Inferior parietal cortex (tissue), 1 donor: ENCODE measurements around the gene MRGPRF.

Source experiments
- DNase-seq: peaks from one replicate; pipeline ENCODE4 v3.0.0-alpha.2; 2016; ENCODE audit errors: extremely low spot score

The MRGPRF gene

DNA sequence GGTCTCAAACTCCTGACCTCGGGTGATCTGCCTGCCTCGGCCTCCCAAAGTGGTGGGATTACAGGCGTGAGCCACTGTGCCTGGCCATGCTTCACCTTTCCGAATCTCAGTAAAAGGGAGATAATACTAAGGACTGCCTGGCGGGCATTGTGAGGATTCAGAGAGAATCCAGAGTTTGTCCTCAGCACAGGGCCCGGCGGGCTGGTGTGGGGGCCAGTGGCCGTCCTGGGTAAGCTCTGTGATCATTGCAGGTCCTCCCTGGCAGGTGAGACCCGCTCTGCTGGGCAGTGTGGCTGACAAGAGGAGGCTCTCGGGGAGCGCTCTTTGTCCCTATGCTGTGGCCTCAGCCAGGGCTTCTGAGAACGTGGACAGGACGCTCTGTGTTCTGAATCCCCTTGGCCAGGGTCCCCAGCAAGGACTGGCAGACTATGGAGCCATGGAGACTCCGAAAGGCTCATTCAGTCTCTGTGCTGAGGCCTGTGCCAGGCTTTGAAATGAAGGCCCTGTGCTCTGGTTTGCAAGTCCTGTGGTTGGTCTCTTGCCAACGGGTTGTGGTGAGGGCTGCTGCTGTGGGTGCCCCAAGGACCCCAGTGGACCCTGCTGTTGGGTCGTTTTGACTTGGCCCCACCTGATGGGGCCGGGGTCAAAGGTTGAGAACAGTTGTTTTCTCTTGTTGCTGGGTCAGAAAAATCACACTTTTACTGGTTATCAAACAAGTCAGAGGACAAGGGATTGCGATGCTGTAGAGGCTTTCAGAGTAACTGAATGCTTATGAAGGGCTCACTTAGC is 37.7 kb upstream of the MRGPRF start:
- DNase-seq = no peak

DNA sequence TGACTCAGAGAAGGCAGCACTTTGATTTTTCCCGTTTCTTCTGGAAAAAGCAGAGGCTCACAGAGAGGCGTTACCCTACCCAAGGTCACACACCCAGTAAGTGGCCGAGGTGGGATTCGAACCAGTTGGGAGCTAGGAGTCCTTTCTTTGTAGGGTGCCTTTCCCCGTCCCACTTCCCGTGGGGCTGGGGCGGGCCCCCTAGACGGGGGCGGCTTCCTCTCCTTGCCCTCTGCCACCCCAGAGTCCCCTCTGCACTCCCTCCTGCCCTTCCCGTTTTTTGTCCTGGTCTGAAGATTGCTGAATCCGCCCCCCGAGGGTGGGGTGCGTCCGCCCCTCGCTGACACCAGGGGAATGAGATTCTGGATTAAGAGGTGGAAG is 36.4 kb upstream of the MRGPRF start:
- DNase-seq = no peak

DNA sequence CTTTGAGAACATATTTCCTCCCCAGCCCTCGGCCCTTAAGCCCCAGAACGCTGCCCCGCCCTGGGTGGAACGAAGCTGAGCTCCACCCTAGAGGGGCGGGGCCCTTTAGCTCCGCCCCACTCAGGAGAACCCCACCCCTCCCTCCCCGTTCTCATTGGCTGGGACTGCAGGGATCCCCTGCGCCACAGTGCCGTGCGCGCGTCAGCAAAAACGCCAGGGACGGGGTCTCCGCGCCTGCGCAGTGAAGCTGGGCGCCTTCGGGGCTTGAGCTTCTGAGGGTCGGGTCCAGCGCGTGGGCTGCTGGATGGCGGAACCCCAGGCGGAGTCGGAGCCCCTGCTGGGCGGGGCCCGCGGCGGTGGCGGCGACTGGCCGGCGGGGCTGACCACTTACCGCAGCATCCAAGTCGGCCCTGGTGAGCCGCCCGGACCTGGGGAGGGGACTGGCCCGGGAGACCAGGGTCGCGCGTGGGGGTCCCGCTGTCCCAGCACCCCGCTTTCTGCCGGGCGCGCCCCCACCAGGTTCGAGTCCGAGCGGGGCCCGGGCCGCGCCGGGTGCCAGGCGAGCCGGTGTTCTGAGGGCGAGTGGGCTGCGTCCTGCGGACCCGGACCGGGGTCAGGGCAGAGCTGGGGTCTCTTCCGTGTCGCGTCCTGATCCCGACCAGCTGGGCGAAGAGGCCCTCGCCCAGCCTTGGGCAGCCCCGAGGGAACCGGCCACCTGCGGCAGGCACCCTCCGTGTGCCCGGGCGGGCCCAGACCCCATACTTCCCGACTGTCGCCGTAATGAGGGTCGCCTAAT is 35.8 kb upstream of the MRGPRF start, which contains the start of gene TPCN2:
TPCN2 (plus strand) TSS at position 239 of the 796 bp plus-strand sequence; CDS start at position 305, 66 bp downstream.
- DNase-seq = peak; percentile 92

DNA sequence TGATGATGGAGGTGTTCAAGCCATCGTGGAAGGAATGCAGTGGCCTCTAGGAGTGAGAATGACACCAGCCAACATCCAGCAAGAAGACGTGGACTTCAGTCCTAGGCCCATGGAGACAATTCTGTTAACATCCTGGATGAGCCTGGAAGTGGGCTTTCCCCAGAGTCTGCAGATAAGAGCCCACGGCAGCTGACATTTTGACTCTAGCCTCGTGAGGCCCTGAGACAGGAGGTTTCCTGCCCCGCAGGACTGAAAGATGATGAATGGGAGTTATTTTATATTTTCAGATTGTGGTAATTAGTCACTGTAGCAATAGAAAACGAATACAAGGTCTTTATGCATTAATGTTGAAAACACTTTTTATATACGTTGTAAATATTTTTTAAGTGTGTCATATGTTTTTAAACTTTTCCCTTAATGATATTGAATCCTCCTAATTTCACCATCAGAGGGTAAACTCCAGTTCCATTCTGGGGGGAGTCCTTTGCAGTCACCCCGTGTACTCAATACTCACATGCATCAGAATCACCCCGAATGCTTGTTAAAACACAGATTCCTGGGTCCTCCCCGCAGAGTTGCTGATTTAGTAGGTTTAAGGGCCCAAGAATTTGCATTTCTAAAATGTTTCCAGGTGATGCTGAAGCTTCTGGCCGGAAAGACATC is 35.1 kb upstream of the MRGPRF start:
- no peak for DNase-seq

DNA sequence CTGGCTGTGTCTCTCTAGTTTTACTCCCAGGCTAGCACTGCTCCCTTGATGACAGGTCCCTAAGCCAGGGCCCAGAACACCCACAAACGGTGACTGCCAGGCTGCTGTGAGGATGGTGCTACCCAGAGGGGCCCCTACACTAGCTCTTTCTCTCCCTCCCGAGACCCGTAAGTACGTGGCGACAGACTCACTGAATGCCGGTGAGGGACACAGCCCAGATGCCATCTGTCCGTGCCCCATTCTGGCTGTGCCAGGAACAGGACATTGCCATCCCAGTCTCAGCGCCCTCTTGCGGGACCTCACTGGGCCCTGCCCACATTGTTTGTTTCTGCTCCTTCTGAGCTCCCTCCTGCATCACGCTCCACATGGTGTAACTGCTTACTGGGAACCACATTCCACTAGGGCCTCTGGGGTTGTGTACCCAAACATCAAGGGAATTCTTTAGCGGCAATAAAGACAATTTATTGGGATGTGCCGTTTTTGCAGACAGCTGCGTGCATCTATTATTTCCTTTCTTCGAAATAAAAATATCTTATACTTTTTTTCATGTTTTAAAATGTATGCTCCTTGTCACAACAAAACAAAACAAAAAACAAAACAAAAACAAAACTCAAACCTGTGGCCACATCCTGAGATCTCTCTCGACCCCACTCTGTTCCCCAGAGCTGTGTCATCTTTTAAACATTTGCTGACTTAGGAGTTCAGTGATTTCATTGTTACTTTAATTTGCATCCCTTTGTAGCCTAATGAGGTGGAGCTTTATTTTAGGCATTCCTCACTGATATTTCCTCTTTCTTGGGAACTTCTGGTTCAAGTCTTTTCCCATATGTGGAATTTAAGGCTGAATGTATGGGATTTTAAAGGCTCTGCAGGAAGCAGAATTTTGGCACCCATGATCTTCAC is 31.3 kb upstream of the MRGPRF start:
- DNase-seq = peak; percentile 69

DNA sequence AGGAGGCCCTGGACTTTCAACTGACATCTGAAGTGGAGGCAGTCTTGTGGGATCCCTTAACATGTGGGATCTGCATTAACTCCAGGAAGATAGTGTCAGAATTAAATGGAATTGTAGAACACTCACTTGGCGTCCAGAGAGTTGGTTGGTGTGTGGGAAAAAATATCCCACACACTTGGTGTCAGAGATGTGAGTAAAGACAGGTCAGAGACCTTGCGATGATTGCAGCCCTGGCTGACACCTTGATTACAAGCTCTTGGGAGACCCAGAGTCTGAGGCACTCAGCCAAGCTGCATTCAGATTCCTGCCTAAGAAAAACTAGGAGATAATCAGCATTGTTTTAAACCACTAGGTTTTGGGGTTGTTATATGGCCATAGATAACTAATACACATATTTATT is 28.5 kb upstream of the MRGPRF start:
- DNase-seq = no peak

DNA sequence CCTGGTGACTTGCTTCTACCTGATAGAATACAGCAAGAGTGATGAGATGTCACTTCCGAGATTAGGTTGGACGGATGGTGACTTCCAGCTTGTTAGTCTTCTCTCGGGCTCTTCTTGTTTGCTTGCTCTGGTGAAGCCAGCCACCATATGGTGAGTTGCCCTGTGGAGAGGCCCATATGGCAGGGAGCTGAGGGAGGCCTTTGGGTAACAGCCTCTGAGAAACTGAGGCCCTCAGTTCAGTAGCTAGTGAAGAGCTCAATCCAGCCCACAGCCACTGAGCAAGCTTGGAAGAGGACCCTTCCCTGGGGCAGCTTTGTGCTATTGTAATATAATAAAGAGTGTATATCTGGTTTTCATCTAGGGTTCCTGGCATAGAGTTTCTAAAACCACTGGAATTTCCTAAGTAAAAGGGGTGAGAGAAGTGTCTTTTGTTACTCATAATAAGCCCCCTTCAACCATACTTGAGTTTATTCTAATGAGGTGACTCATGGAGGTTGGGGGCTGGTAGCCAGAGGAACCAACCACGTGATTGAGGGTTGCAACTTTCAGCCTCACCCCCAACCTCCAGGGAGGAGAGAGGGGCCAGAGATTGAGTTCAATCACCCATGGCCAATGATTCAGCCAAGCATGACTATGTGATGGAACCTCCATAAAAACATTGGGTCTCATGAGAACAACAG is 27.7 kb upstream of the MRGPRF start:
- DNase-seq = no peak

DNA sequence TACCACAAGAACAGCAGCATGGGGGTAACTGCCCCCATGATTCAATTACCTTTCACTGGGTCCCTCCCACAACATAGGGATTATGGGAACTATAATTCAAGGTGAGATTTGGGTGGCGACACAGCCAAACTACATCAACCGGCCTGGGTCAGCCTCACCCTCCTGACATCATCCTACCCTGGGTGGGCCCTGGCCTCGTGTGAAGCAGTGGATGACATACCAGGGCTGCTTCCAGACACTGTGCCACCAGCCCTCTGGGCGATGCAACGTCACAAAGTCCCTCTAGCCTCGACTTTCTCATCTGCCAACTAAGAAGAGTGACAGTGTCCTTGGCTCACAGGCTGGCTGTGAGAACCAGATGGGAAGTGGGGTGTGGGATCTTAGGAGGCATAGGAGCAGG is 27.0 kb upstream of the MRGPRF start:
- DNase-seq = no peak

DNA sequence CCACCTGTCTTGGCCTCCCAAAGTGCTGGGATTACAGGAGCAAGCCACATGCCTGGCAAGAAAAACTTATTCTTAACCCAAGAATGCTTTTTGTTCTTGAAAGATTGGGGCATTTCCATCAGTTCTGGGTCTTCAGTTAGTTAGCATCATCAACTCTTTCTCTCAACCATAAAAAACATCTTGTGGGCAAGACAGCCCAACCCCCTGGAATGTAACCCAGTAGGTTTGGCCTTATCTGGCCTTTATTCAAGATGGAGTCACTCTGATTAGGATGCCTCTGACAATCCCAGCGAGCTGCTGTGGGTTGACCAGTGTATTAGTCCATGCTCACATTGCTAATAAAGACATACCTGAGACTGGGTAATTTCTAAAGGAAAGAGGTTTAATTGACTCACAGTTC is 26.5 kb upstream of the MRGPRF start:
- DNase-seq = no peak

DNA sequence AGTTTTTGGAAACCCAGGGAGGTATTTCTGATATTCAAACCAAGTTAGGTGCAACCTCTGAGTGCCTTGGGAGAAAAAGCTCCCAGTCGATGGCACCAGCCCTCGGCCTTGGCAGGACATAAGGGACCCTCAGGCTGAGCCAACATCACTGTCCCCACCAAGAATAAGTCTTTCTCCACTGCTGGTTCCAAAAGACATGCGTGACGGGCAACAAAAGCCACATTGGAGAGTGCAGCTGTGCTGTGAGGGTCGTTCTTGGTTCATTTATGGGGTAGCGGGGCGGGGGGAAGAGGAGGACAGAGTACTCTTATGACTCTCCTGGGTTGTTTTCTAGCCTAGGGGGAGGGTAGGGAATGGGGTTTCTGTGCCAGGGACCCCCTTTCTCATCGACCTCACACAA is 24.5 kb upstream of the MRGPRF start:
- no peak for DNase-seq

DNA sequence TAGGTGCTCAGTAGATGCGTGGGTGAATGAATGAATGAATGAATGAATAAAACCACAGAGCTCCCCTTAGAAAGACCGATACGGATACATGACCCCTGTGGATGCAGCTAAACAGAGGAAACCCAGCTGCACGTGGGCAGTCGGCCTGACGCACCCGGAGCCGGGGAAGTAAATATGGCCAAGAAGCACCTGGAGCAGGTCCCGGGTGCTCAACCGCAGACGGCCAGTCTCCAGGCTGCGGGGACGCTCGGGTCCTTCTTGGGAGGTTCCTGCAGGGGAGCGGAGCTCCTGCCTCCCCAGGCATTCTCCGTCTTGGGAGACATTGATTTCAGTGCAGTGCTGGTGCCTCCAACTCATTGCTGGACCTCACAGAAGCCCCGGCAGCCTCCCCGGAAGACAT is 24.0 kb upstream of the MRGPRF start:
- DNase-seq = no peak

DNA sequence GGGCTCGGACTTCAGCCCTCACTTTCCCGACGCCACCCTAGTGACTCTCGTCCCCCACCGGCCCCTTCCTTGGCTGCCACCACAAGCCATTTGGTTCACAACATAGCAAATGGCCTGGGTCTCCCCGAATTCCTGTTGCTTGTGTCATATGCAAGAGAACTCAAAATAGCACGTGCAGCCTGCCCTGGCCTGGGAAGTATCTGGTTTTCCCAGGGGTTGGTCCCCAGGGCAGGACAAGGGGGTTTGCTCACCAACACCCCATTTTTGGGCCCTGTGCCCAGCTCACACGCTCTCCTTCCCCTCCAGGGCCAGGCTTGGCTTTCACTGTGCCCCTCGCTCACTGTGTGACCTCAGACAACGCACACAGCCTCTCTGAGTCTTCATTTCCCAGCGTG is 22.9 kb upstream of the MRGPRF start:
- DNase-seq = no peak

DNA sequence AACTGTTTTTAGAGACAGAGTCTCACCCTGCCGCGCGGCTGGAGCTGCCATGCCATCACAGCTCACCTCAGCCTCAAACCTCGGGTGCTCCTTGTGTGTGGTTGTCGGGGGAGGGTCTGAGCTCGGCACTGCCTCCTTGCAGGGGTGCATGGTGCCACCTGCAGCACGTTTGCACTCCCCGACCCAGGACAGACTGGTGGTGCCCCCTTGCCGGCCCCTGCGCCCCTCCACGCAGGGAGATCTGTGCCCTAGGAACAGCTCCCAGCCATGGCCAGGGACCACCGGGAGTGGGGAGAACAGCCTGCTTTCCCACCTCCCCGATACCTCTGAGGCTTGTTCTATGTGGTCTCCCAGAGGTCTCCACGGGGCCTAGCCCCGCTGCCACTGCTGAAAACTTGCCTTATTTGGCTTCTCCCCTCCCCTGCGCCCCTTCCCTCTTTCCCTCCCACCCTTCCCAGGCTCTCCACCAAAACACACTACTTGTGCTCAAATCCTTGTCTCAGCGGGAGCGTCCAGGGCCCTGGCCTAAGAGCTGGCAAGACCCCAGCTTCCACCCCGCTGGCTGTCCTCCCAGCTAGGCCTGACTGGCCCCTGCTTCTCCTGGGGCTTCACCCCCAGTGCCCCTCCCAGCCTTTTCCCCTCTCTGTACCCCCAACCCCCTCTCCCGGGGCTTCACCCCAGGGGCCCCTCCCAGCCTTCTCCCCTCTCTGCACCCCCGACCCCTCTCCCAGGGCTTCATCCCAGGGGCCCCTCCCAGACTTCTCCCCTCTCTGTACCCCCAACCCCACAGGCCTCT is 22.3 kb upstream of the MRGPRF start:
- no peak for DNase-seq

DNA sequence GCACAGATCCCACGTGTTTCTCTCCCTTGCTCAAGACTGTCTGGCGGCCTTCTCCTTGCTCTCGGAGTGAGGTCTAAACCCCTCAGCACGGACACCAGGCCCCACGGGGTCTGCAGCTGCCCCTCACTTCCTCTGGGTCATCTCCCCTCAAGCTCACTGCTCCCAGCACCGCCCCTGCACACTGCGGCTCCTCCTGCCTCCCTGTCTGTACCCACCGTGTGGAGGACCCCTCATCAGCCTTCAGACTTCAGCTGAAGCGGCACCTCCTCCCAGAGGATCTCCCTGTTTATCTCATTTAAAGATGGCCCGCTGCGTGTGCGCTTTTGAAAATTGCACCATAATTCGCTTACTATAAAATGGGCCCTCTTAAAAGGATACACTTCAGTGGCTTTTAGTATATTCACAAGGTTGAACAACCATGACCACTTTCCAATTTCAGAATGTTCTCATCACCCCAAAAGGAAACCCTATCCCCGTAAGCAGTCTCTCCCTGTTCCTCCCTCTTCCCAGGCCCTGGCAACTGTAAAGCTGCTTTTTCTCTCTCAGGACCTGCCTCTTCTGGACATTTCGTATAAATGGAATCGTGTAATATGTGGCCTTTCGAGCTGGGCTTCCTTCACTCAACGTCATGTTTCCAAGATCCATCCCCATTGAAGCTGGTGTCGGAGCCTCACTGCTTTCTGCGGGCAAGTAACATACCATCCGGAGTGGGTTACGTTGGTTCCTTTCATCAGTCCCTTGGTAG is 21.2 kb upstream of the MRGPRF start:
- no peak for DNase-seq

DNA sequence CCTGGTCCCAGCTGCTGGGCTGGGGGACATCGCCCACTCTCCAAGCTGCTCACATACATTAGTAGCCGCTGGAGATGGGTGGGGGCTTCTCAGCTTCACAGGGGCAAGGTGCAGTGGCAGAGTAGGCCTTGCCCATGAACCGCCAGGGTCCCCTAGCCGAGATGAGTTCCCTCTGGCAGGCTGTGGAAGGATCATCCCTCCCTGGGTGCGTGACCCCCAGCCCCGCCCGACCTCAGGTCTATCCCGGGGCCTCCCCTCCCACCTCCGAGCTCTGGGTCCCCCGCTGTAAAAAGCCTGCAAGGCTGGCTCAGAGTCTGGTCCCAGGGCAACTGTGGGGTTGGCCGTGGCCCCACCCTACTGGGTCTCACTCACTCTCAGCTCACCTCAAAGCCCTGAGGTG is 20.4 kb upstream of the MRGPRF start:
- DNase-seq = no peak

DNA sequence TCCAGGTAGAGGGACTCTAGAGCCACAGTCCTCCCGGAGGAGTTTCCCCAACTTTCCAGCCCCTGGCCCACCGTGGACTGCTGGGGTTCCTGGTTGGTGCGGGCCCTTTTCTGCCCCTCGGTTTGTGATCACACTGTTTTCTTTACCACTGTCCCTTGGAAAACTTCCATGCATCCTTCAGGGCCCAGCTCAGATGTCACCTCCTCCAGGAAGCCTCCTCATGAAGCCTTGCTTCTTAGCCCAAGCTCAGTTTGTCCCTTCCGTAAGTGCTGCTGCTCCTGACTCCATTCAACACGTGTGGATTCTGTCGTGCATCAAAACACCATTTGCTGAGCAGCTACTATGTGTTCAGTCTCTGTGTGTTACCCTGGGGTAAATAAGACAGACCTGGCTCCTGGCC is 19.8 kb upstream of the MRGPRF start:
- no peak for DNase-seq

DNA sequence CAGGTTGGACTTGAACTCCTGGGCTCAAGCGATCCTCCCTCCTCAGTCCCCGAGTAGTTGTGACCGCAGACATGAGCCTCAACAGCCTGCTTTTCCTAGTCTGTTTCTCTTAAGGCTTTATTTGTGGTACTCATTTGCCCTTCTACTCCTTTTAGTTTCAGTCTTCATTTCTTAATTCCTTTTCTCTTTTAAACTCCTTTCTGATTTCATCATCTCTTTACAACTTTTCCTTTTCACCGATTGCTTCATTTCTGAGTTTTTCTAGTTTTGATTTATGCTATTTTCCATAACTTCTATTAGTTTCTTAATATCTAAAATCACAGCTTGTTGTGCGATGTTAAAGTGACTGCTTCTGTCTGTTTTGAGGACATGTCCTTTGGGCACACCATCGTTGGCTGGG is 17.3 kb upstream of the MRGPRF start:
- no peak for DNase-seq

DNA sequence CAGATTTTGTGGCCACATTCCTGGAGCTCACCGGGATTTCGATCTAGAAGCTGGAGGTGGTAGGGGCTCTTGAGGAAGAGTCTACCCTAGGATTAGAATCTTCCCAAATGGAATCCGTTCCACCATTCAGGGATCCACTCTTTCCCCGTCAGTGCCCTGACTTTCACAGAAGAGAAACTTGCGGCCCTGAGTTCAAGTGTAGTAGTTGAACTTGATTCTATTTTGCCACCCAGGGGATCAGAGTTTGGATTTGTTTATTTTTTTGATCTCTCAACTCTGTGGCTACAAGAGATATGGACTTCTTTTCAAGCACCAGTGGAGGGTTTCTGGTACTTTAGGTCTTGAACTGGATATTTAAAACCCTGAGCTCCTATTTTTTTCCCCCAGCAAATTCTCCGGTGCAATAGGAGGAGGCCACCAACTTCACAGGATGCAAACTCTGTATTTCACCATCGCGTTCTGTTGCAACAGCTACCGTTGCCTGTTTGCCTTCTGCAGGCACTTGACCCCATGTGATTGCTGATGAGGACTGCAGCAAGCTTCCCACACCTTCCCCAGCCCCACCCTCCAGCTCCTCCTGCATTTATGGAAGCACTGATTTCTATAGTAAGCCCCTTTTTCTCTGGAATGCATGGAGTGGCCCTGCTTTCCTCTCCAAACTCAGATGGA is 14.8 kb upstream of the MRGPRF start:
- no peak for DNase-seq

DNA sequence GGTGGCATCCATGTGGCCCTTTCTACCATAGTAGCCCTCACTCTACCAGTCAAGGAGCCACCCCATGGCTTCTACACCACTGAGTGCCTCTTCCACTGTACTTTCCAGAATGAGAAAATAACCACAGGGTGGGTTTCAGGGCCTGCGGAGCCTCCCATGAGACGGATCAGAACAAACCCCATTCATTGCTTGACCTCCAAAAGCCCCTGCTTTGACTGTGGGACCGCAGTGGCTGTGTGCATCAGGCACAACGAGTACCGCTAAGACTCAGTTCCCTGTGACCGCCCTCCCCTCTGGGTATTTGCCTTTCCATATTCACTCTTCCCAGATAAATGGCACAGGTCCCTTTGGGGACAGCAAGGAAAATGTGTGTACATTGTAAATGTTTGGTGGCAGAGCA is 11.5 kb upstream of the MRGPRF start:
- DNase-seq = no peak
